Kidney epithelial cell (primary cell): Measurements from ENCODE around the gene FGB. TPM values are rescaled to one million over a fixed set of nuclear protein-coding genes. Genes with fewer than 3 reads are reported as not detected.

Experiments used
- DNase-seq: peaks from one replicate; pipeline ENCODE4 v3.0.0-alpha.2; 2010; ENCODE audit warnings: low read depth
- H3K27me3 ChIP-seq: 2 replicates; pipeline ENCODE4 v1.6.0; 2011; ENCODE audit warnings: low read length; ENCODE audit not compliant: control insufficient read depth, insufficient read depth
- H3K36me3 ChIP-seq: 2 replicates; pipeline ENCODE4 v1.5.1; 2011; ENCODE audit warnings: low read length; ENCODE audit not compliant: control insufficient read depth, insufficient read depth
- H3K4me3 ChIP-seq: 2 replicates; pipeline ENCODE4 v1.5.1; 2011; ENCODE audit warnings: low read depth, mild to moderate bottlenecking, control low read depth, low read length
- CTCF ChIP-seq: IDR thresholded peaks from 2 replicates; pipeline ENCODE4 v1.5.1; 2011; ENCODE audit warnings: mild to moderate bottlenecking, moderate library complexity, low read length, control low read depth, inconsistent platforms; ENCODE audit not compliant: insufficient read depth, poor library complexity, severe bottlenecking
- total RNA-seq: library from RNA; depleted of rRNA; stranded (reverse); fragments of >200 nt; gene quantifications from 2 replicates; pipeline ENCODE4 v1.2.3, GENCODE V29; 2015

The FGB gene
- total RNA-seq, 1 donor from 2014 or later, result 3.7 TPM

- Histone ChIP-seq H3K36me3 (no peaks in the 10 kb centered on the region), H3K27me3 (no peaks in the 10 kb centered on the region), H3K4me3 (no peak overlapping the region)
- no peak for DNase-seq
- TF ChIP-seq CTCF, result no peak
Observed at GRCh38 chr4:154526151-154526550, 36.7 kb upstream of the FGB start.

- Histone ChIP-seq H3K36me3 (no peaks in the 10 kb centered on the region), H3K27me3 (no peaks in the 10 kb centered on the region), H3K4me3 (no peak overlapping the region)
- DNase-seq, result no peak
- TF ChIP-seq CTCF, result no peak
Observed at GRCh38 chr4:154527308-154527707, 35.5 kb upstream of the FGB start.

GRCh38 chr4:154528869-154529268 is 33.9 kb upstream of the FGB start:
- Histone ChIP-seq H3K4me3 (no peak overlapping the region), H3K27me3 (no peaks in the 10 kb centered on the region), H3K36me3 (no peaks in the 10 kb centered on the region)
- TF ChIP-seq CTCF, result no peak
- no peak for DNase-seq

- DNase-seq, result no peak
- no peak for TF ChIP-seq CTCF
Observed at GRCh38 chr4:154529728-154530519, 32.9 kb upstream of the FGB start.

GRCh38 chr4:154534296-154534695 is 28.5 kb upstream of the FGB start:
- peaks cover 2% of the 10 kb centered on the region for H3K36me3 ChIP-seq
- H3K4me3 ChIP-seq, result no peak overlapping the region
- no peaks in the 10 kb centered on the region for H3K27me3 ChIP-seq
- no peak for DNase-seq
- TF ChIP-seq CTCF, result no peak

More at GRCh38 chr4:154529728-154530519, 32.9 kb upstream of the FGB start:
- Histone ChIP-seq H3K36me3 (no peaks in the 10 kb centered on the region), H3K4me3 (no peak overlapping the region), H3K27me3 (no peaks in the 10 kb centered on the region)
